Neural progenitor cell (in vitro differentiated cells): ENCODE data around the gene FKBP1A.

ENCODE experiments used
- EZH2phosphoT487 ChIP-seq: fragments of 200-600 bp; sonication (generic); IDR thresholded peaks from 2 replicates; pipeline ENCODE4 v1.6.1; 2017; ENCODE audit warnings: antibody characterized with exemption
- TF ChIP-seq, protein P1 (sequence below): fragments of 200-600 bp; sonication (generic); IDR thresholded peaks from 2 replicates; pipeline ENCODE4 v1.5.1; 2017; ENCODE audit warnings: antibody characterized with exemption, mild to moderate bottlenecking

DNA sequence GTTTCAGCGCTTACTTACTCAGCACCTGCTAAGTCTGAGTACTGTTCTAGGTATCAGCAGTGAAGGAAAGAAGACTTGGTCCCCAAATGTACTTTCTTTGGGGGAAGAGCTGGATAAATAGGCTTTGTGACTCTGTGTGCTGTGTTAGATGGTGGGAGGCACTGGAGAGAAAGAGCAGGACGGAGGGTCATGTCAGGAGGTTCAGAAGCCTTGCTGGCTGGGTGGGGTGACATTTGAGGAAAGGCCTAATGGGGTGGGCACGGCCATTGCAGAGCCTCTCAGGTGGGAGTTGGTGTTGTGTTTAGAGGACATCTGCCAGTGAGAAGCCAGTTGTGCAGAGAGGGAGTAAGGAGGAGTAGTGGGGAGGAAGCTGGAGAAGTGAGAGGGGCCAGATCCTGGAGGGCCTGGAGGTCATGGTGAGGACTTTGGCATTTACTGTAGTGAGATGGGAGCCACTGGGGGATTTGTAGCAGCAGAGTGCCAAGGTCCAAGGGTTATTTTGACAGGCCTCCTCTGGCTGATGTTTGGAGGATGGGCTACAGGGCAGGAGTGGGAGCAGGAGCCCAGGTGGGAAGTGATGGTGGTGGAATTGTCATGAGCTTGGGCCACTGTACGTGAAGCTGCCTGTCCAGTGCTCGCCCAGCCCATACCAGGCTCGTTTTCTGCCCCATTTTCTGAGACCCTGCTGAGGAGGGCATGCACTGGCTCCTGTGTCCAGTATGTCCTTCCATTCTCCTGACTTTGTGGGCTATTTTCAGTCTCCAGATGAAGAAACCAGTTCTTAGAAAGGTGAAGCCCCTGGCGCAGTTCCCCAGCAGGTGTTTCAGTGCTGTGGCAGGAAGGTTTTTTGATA lies 64.8 kb downstream of the FKBP1A start:
- TF ChIP-seq, protein P1, sequence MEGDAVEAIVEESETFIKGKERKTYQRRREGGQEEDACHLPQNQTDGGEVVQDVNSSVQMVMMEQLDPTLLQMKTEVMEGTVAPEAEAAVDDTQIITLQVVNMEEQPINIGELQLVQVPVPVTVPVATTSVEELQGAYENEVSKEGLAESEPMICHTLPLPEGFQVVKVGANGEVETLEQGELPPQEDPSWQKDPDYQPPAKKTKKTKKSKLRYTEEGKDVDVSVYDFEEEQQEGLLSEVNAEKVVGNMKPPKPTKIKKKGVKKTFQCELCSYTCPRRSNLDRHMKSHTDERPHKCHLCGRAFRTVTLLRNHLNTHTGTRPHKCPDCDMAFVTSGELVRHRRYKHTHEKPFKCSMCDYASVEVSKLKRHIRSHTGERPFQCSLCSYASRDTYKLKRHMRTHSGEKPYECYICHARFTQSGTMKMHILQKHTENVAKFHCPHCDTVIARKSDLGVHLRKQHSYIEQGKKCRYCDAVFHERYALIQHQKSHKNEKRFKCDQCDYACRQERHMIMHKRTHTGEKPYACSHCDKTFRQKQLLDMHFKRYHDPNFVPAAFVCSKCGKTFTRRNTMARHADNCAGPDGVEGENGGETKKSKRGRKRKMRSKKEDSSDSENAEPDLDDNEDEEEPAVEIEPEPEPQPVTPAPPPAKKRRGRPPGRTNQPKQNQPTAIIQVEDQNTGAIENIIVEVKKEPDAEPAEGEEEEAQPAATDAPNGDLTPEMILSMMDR = no peak
- no peak for TF ChIP-seq EZH2phosphoT487
